C4-2B (cell line): Measurements from ENCODE around the gene AMT.

ENCODE experiments used
- ZFX ChIP-seq: fragments of 450-650 bp; IDR thresholded peaks from 2 replicates; pipeline ENCODE4 v1.6.1; 2017
- TF ChIP-seq, protein P1 (sequence below): fragments of 450-650 bp; conservative IDR thresholded peaks from 2 replicates; pipeline ENCODE4 v1.5.1; 2017; ENCODE audit warnings: mild to moderate bottlenecking

DNA sequence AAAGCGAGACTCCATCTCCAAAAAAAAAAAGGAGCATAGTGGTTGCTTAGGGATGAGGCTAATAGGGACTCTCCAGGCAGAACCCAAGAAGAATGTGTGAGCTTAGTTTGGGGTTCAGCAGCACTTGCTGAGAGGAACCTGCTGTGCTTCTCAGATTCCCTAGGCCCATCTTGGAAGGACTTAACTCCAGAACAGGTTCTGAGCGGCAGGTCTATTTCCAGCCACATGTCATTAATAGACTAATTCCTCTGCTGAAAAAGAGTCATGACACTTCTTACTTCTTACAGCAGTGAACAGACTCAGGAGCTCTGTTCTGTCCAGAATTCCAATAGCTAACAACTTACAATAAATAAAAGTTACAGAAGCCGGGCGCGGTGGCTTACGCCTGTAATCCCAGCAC is 33.0 kb downstream of the AMT start:
- TF ChIP-seq, protein P1, sequence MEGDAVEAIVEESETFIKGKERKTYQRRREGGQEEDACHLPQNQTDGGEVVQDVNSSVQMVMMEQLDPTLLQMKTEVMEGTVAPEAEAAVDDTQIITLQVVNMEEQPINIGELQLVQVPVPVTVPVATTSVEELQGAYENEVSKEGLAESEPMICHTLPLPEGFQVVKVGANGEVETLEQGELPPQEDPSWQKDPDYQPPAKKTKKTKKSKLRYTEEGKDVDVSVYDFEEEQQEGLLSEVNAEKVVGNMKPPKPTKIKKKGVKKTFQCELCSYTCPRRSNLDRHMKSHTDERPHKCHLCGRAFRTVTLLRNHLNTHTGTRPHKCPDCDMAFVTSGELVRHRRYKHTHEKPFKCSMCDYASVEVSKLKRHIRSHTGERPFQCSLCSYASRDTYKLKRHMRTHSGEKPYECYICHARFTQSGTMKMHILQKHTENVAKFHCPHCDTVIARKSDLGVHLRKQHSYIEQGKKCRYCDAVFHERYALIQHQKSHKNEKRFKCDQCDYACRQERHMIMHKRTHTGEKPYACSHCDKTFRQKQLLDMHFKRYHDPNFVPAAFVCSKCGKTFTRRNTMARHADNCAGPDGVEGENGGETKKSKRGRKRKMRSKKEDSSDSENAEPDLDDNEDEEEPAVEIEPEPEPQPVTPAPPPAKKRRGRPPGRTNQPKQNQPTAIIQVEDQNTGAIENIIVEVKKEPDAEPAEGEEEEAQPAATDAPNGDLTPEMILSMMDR, result no peak
- no peak for TF ChIP-seq ZFX
